ENCODE data around the gene PDXK.

- TF ChIP-seq CTCF (IDR thresholded peaks at IDR 0.05) (no peak), EP300 (IDR thresholded peaks at IDR 0.05) (no peak)
Measured at GRCh38 chr21:43743947-43744346, 25.0 kb downstream of the PDXK start.

Measured in tibial nerve (tissue), 4 donors.